Measurements from ENCODE around the gene SH3BP5.

GRCh38 chr3:15280853-15281532 is 51.4 kb downstream of the SH3BP5 start:
- TF ChIP-seq CTCF (IDR thresholded peaks at IDR 0.05) (no peak), POLR2A (IDR thresholded peaks at IDR 0.05) (no peak)
